Subcutaneous preadipocyte (primary cell): ENCODE data around the gene ERVK3-1. TPM values are rescaled to one million over a fixed set of nuclear protein-coding genes. Genes with fewer than 3 reads are reported as not detected.

Experiments
- small RNA-seq: library from RNA; depleted of rRNA; stranded (forward); fragments of <200 nt; gene quantifications from one replicate; pipeline ENCODE3, GENCODE V24; 2012
- total RNA-seq: library from RNA; depleted of rRNA; stranded (reverse); fragments of >200 nt; gene quantifications from 2 replicates; pipeline ENCODE4 v1.2.3, GENCODE V29; 2012

The ERVK3-1 gene
- total RNA-seq, result 23.1 and 27.0 TPM in 2 replicates

GRCh38 chr19:58305065-58305931, at the start of gene ERVK3-1:
TSS of gene ERVK3-1 (plus strand) at chr19:58305377. CDS start at chr19:58312169, 6,792 bp downstream.

GRCh38 chr19:58278541-58279041, 26.6 kb upstream of the ERVK3-1 start, which contains the start of gene ZNF8:
TSS of gene ZNF8 (plus strand) at chr19:58278955. CDS start at chr19:58279082, 127 bp downstream.

GRCh38 chr19:58326914-58327726, 21.9 kb downstream of the ERVK3-1 start, which contains the start of gene ZSCAN22:
TSS of gene ZSCAN22 (plus strand) at chr19:58326994. CDS start at chr19:58334803, 7,809 bp downstream.

GRCh38 chr19:58352760-58353671, 47.8 kb downstream of the ERVK3-1 start, which contains the start of gene A1BG:
TSS of gene A1BG (minus strand) at chr19:58353492. CDS start at chr19:58353437, 55 bp downstream.

GRCh38 chr19:58362272-58362994, 57.3 kb downstream of the ERVK3-1 start, which contains the start of gene ZNF497:
TSS of gene ZNF497 (minus strand) at chr19:58362751. CDS start at chr19:58357635, 5,116 bp downstream.

Small RNA genes within 50 kb of the gene (small RNA-seq; reads per million reads assigned to genes)
- 0.08 reads per million for gene MIR6806
- 0.25 reads per million for gene RNA5SP473

Other genes with a start within 250 kb of the ERVK3-1 start
- gene ZNF135, start 246.1 kb upstream of the ERVK3-1 start, total RNA-seq, result 0.78 and 2.2 TPM in 2 replicates
- 10.2 and 25.7 TPM in 2 replicates for gene ZSCAN18, start 207.1 kb upstream of the ERVK3-1 start, total RNA-seq
- gene ZNF329, start 154.6 kb upstream of the ERVK3-1 start, total RNA-seq, result 6.2 and 8.0 TPM in 2 replicates
- 14.3 and 17.8 TPM in 2 replicates for gene ZNF274, start 122.3 kb upstream of the ERVK3-1 start, total RNA-seq
- gene ZNF544, start 76.5 kb upstream of the ERVK3-1 start, total RNA-seq, result 17.3 and 33.0 TPM in 2 replicates
- gene ZNF8, start 26.4 kb upstream of the ERVK3-1 start, total RNA-seq, result 6.2 and 8.2 TPM in 2 replicates
- 3.3 and 4.1 TPM in 2 replicates for gene ZSCAN22, start 21.6 kb downstream of the ERVK3-1 start, total RNA-seq
- gene A1BG, start 48.1 kb downstream of the ERVK3-1 start, total RNA-seq, result 1.4 and 1.5 TPM in 2 replicates
- gene ZNF497, start 57.4 kb downstream of the ERVK3-1 start, total RNA-seq, result 0.73 and 0.78 TPM in 2 replicates
- 2.2 and 2.5 TPM in 2 replicates for gene ZNF837, start 75.7 kb downstream of the ERVK3-1 start, total RNA-seq
- 1,563 and 2,739 TPM in 2 replicates for gene RPS5, start 81.9 kb downstream of the ERVK3-1 start, total RNA-seq
- gene RNF225, start 90.3 kb downstream of the ERVK3-1 start, total RNA-seq, result 0.37 and 0.59 TPM in 2 replicates
- 16.5 and 20.9 TPM in 2 replicates for gene ZNF584, start 103.3 kb downstream of the ERVK3-1 start, total RNA-seq
- 7.0 and 7.2 TPM in 2 replicates for gene ZNF132, start 134.8 kb downstream of the ERVK3-1 start, total RNA-seq
- gene ZNF324B, start 146.2 kb downstream of the ERVK3-1 start, total RNA-seq, result 11.8 and 14.5 TPM in 2 replicates
- gene ZNF324, start 161.7 kb downstream of the ERVK3-1 start, total RNA-seq, result 13.9 and 16.2 TPM in 2 replicates
- 9.0 and 12.9 TPM in 2 replicates for gene ZNF446, start 171.0 kb downstream of the ERVK3-1 start, total RNA-seq
- 4.3 and 5.1 TPM in 2 replicates for gene SLC27A5, start 206.6 kb downstream of the ERVK3-1 start, total RNA-seq
- gene ZBTB45, start 214.4 kb downstream of the ERVK3-1 start, total RNA-seq, result 7.0 and 7.4 TPM in 2 replicates
- 362 and 460 TPM in 2 replicates for gene TRIM28, start 238.7 kb downstream of the ERVK3-1 start, total RNA-seq
- 80.5 and 113 TPM in 2 replicates for gene CHMP2A, start 249.7 kb downstream of the ERVK3-1 start, total RNA-seq